Lower lobe of right lung (tissue), 2 donors: ENCODE measurements around the gene CATSPERD. TPM values are rescaled to one million over a fixed set of nuclear protein-coding genes. Genes with fewer than 3 reads are reported as not detected.

ENCODE experiments used
- ATAC-seq, 2 donors: fragments of 200-7000 bp; cut with Tn5 transposase; one replicate each; pipeline ENCODE4 v1.9.1; 2020 to 2022; ENCODE audit warnings: mild to moderate bottlenecking in 2 of 2, moderate library complexity in 2 of 2
- DNase-seq: peaks from one replicate; pipeline ENCODE4 v3.0.0-alpha.2; 2020
- H3K27ac ChIP-seq: fragments of 200-600 bp; one replicate; pipeline ENCODE4 v1.8.0; 2022
- H3K27me3 ChIP-seq: fragments of 200-600 bp; one replicate; pipeline ENCODE4 v1.8.0; 2022; ENCODE audit warnings: low read depth
- H3K36me3 ChIP-seq: fragments of 200-600 bp; one replicate; pipeline ENCODE4 v1.8.0; 2022; ENCODE audit warnings: mild to moderate bottlenecking
- H3K4me1 ChIP-seq: fragments of 200-600 bp; one replicate; pipeline ENCODE4 v1.8.0; 2022
- H3K4me3 ChIP-seq: fragments of 200-600 bp; one replicate; pipeline ENCODE4 v1.8.0; 2022; ENCODE audit warnings: mild to moderate bottlenecking
- H3K9me3 ChIP-seq: fragments of 200-600 bp; one replicate; pipeline ENCODE4 v1.8.0; 2022
- CTCF ChIP-seq: fragments of 200-600 bp; IDR thresholded peaks from one replicate; pipeline ENCODE4 v1.8.0; 2022; ENCODE audit warnings: antibody characterized with exemption, mild to moderate bottlenecking
- intact Hi-C: fragments of 100-400 bp; cut with DNase I; formaldehyde crosslinking; loops from one replicate; pipeline ENCODE4 v1.11.0; 2022
- total RNA-seq: library from RNA; stranded (reverse); fragmentation: NEBNext Ultra II Directional; extraction: Animal tissue kit (Norgen Biotek cat#: 25700); gene quantifications from one replicate; pipeline ENCODE4 v1.2.1, GENCODE V29; 2021
- donor health status: DM: no; HTN: yes; CAD: no; lungs with severe emphysema.

Gene CATSPERD
- total RNA-seq, 1 donor from 2014 or later, result 6.4 TPM

GRCh38 chr19:5674714-5675113, 45.7 kb upstream of the CATSPERD start:
- ATAC-seq, result no peak
- H3K9me3 ChIP-seq, result no peaks in the 10 kb centered on the region
- no peak for TF ChIP-seq CTCF
- intact Hi-C loops, result no loop called here
- no peak overlapping the region for H3K4me3 ChIP-seq
- H3K36me3 ChIP-seq, result peaks cover 31% of the 10 kb centered on the region
- no peaks in the 10 kb centered on the region for H3K27me3 ChIP-seq
- peaks cover 10% of the 10 kb centered on the region for H3K4me1 ChIP-seq
- H3K27ac ChIP-seq, result no peak overlapping the region
- DNase-seq, result no peak

GRCh38 chr19:5676105-5676771, 44.2 kb upstream of the CATSPERD start:
- intact Hi-C loops, result no loop called here
- H3K27ac ChIP-seq, result no peak overlapping the region
- ATAC-seq (no peak), DNase-seq (no peak)
- no peak overlapping the region for H3K4me3 ChIP-seq
- H3K27me3 ChIP-seq, result no peaks in the 10 kb centered on the region
- TF ChIP-seq CTCF, result no peak
- no peaks in the 10 kb centered on the region for H3K9me3 ChIP-seq
- H3K4me1 ChIP-seq, result peaks cover 15% of the 10 kb centered on the region
- peaks cover 25% of the 10 kb centered on the region for H3K36me3 ChIP-seq

GRCh38 chr19:5676772-5677105, 43.7 kb upstream of the CATSPERD start:
- TF ChIP-seq CTCF, result no peak
- DNase-seq, result no peak
- intact Hi-C loops, result no loop called here

GRCh38 chr19:5677136-5677535, 43.3 kb upstream of the CATSPERD start:
- H3K27ac ChIP-seq, result no peak overlapping the region
- intact Hi-C loops, result no loop called here
- H3K4me1 ChIP-seq, result peaks cover 16% of the 10 kb centered on the region
- H3K36me3 ChIP-seq, result peaks cover 17% of the 10 kb centered on the region
- no peak for TF ChIP-seq CTCF
- no peak for DNase-seq
- H3K4me3 ChIP-seq, result no peak overlapping the region
- no peak for ATAC-seq
- no peaks in the 10 kb centered on the region for H3K9me3 ChIP-seq
- no peaks in the 10 kb centered on the region for H3K27me3 ChIP-seq

More at GRCh38 chr19:5676772-5677105, 43.7 kb upstream of the CATSPERD start:
- H3K27ac ChIP-seq, result no peak overlapping the region
- H3K27me3 ChIP-seq, result no peaks in the 10 kb centered on the region
- H3K9me3 ChIP-seq, result no peaks in the 10 kb centered on the region
- peaks cover 16% of the 10 kb centered on the region for H3K4me1 ChIP-seq
- peaks cover 20% of the 10 kb centered on the region for H3K36me3 ChIP-seq
- no peak overlapping the region for H3K4me3 ChIP-seq
- no peak for ATAC-seq

GRCh38 chr19:5677580-5677979, 42.9 kb upstream of the CATSPERD start:
- TF ChIP-seq CTCF, result no peak
- Histone ChIP-seq H3K4me3 (no peak overlapping the region), H3K4me1 (peaks cover 16% of the 10 kb centered on the region), H3K36me3 (peaks cover 17% of the 10 kb centered on the region), H3K9me3 (no peaks in the 10 kb centered on the region), H3K27me3 (no peaks in the 10 kb centered on the region), H3K27ac (no peak overlapping the region)
- intact Hi-C loops, result no loop called here
- no peak for ATAC-seq
- no peak for DNase-seq
